H9 (cell line): ENCODE data around the gene CSTPP1. TPM values are rescaled to one million over a fixed set of nuclear protein-coding genes. Genes with fewer than 3 reads are reported as not detected.

Source experiments
- DNase-seq: peaks from one replicate; pipeline ENCODE4 v3.0.0-alpha.2; 2017
- H2AFZ ChIP-seq: one replicate; pipeline ENCODE4 v1.6.1; 2013; ENCODE audit warnings: mild to moderate bottlenecking, low read length, control low read depth, moderate library complexity
- H2AK5ac ChIP-seq: 2 replicates; pipeline ENCODE4 v1.6.1; 2013; ENCODE audit warnings: low read length, control low read depth, mixed read lengths; ENCODE audit not compliant: insufficient read length
- H2BK120ac ChIP-seq: one replicate; pipeline ENCODE4 v1.6.1; 2013; ENCODE audit warnings: low read depth, mild to moderate bottlenecking, low read length, control low read depth, inconsistent platforms; ENCODE audit not compliant: poor library complexity, severe bottlenecking
- H2BK12ac ChIP-seq: 2 replicates; pipeline ENCODE4 v1.6.1; 2013; ENCODE audit warnings: low read length, control low read depth, mixed read lengths, low read depth; ENCODE audit not compliant: insufficient read length
- H2BK15ac ChIP-seq: 2 replicates; pipeline ENCODE4 v1.6.1; 2013; ENCODE audit warnings: low read depth, low read length, control low read depth
- H2BK20ac ChIP-seq: one replicate; pipeline ENCODE4 v1.6.1; 2013; ENCODE audit warnings: low read depth, mild to moderate bottlenecking, low read length, control low read depth, inconsistent platforms; ENCODE audit not compliant: poor library complexity, severe bottlenecking
- H2BK5ac ChIP-seq: 2 replicates; pipeline ENCODE4 v1.6.1; 2013; ENCODE audit warnings: low read length, control low read depth, mixed read lengths; ENCODE audit not compliant: insufficient read length
- H3K14ac ChIP-seq: 2 replicates; pipeline ENCODE4 v1.6.1; 2013; ENCODE audit warnings: low read length, control low read depth; ENCODE audit not compliant: insufficient read depth
- H3K18ac ChIP-seq: 2 replicates; pipeline ENCODE4 v1.6.1; 2013; ENCODE audit warnings: low read depth, mild to moderate bottlenecking, mixed read lengths, low read length, control low read depth; ENCODE audit not compliant: insufficient read length
- H3K23ac ChIP-seq: 2 replicates; pipeline ENCODE4 v1.6.1; 2013; ENCODE audit warnings: low read length, control low read depth, mixed read lengths, low read depth; ENCODE audit not compliant: insufficient read length
- H3K23me2 ChIP-seq: 2 replicates; pipeline ENCODE4 v1.6.1; 2013; ENCODE audit warnings: low read depth, mild to moderate bottlenecking, mixed read lengths, low read length, control low read depth; ENCODE audit not compliant: insufficient read length, poor library complexity, severe bottlenecking
- H3K27ac ChIP-seq: 2 replicates; pipeline ENCODE4 v1.5.1; 2013; ENCODE audit warnings: low read length, control low read depth, mixed read lengths, low read depth; ENCODE audit not compliant: insufficient read length
- H3K27me3 ChIP-seq: 2 replicates; pipeline ENCODE4 v1.6.1; 2013; ENCODE audit warnings: low read length, control low read depth, inconsistent platforms; ENCODE audit not compliant: insufficient read depth
- H3K4ac ChIP-seq: 2 replicates; pipeline ENCODE4 v1.6.1; 2013; ENCODE audit warnings: low read depth, mild to moderate bottlenecking, control low read depth, inconsistent platforms, low read length, moderate library complexity
- H3K4me1 ChIP-seq: 2 replicates; pipeline ENCODE4 v1.6.1; 2013; ENCODE audit warnings: low read length, control low read depth, inconsistent platforms; ENCODE audit not compliant: insufficient read depth
- H3K4me2 ChIP-seq: 2 replicates; pipeline ENCODE4 v1.6.1; 2013; ENCODE audit warnings: low read length, control low read depth, mixed read lengths; ENCODE audit not compliant: insufficient read length, insufficient read depth
- H3K56ac ChIP-seq: 2 replicates; pipeline ENCODE4 v1.6.1; 2013; ENCODE audit warnings: low read depth, mild to moderate bottlenecking, mixed read lengths, low read length, control low read depth; ENCODE audit not compliant: insufficient read length
- H3K79me1 ChIP-seq: 2 replicates; pipeline ENCODE4 v1.6.1; 2013; ENCODE audit warnings: low read depth, mild to moderate bottlenecking, moderate library complexity, low read length, control low read depth, inconsistent platforms; ENCODE audit not compliant: insufficient read depth, poor library complexity, severe bottlenecking
- H3K79me2 ChIP-seq: 2 replicates; pipeline ENCODE4 v1.6.1; 2013; ENCODE audit warnings: low read length, control low read depth, inconsistent platforms; ENCODE audit not compliant: insufficient read depth
- H3K9ac ChIP-seq: 2 replicates; pipeline ENCODE4 v1.6.1; 2013; ENCODE audit warnings: low read length, control low read depth, mixed read lengths; ENCODE audit not compliant: insufficient read length; ENCODE audit errors: extremely low read depth
- H3K9me3 ChIP-seq: one replicate; pipeline ENCODE4 v1.6.1; 2013; ENCODE audit warnings: low read depth, low read length, inconsistent platforms; ENCODE audit not compliant: control insufficient read depth
- H3T11ph ChIP-seq: one replicate; pipeline ENCODE4 v1.6.1; 2013; ENCODE audit warnings: mild to moderate bottlenecking, low read length, control low read depth, inconsistent platforms
- H4K20me1 ChIP-seq: one replicate; pipeline ENCODE4 v1.6.1; 2013; ENCODE audit not compliant: control insufficient read depth, insufficient read length, insufficient read depth
- H4K5ac ChIP-seq: 2 replicates; pipeline ENCODE4 v1.6.1; 2013; ENCODE audit warnings: low read depth, mild to moderate bottlenecking, mixed read lengths, low read length, control low read depth; ENCODE audit not compliant: insufficient read length
- H4K8ac ChIP-seq: replicated peaks from 2 replicates; pipeline ENCODE4 v1.6.1; 2013; ENCODE audit warnings: low read length, control low read depth, mixed read lengths, low read depth; ENCODE audit not compliant: insufficient read length
- H4K91ac ChIP-seq: 2 replicates; pipeline ENCODE4 v1.6.1; 2013; ENCODE audit warnings: low read depth, mild to moderate bottlenecking, moderate library complexity, mixed read lengths, low read length, control low read depth; ENCODE audit not compliant: insufficient read length
- H3K27ac Mint-ChIP-seq, 3 experiments: 2 replicates in 2 of 3; 3 replicates in 1 of 3; pipeline ENCODE4 v1.8.0; 2020 to 2021; ENCODE audit warnings: mixed read lengths in 3 of 3, mild to moderate bottlenecking in 1 of 3, moderate library complexity in 1 of 3
- H3K27me3 Mint-ChIP-seq: 2 replicates; pipeline ENCODE4 v1.8.0; 2021; ENCODE audit warnings: low read depth, mild to moderate bottlenecking, moderate library complexity, mixed read lengths
- H3K36me3 Mint-ChIP-seq, 3 experiments: 2 replicates in 2 of 3; 3 replicates in 1 of 3; pipeline ENCODE4 v1.8.0; 2020 to 2021; ENCODE audit warnings: low read depth in 3 of 3, mixed read lengths in 3 of 3; ENCODE audit not compliant: insufficient read depth in 1 of 3
- H3K4me1 Mint-ChIP-seq, 2 experiments: 2 replicates each; pipeline ENCODE4 v1.8.0; 2020; ENCODE audit warnings: mixed read lengths in 2 of 2
- H3K4me3 Mint-ChIP-seq, 2 experiments: 2 replicates in 1 of 2; 3 replicates in 1 of 2; pipeline ENCODE4 v1.8.0; 2020 to 2021; ENCODE audit warnings: mild to moderate bottlenecking in 2 of 2, mixed read lengths in 2 of 2, moderate library complexity in 1 of 2
- H3K9me3 Mint-ChIP-seq, 2 experiments: 2 replicates in 1 of 2; 3 replicates in 1 of 2; pipeline ENCODE4 v1.8.0; 2020; ENCODE audit warnings: mild to moderate bottlenecking in 2 of 2, mixed read lengths in 2 of 2, moderate library complexity in 1 of 2
- CTCF ChIP-seq: fragments of 200-600 bp; sonication (generic); conservative IDR thresholded peaks from 3 replicates; pipeline ENCODE4 v1.8.0; 2021; ENCODE audit warnings: antibody characterized with exemption, mild to moderate bottlenecking
- WGBS: extraction: QIAGEN DNeasy Blood & Tissue Kit; methylation state at CpG from one replicate; pipeline ENCODE4 v1.1.7; 2013; ENCODE audit warnings: missing lambda C conversion rate, low lambda C conversion rate, mixed read lengths; ENCODE audit not compliant: insufficient read length; ENCODE audit errors: extremely low coverage; 5-methylcytosine and 5-hydroxymethylcytosine counted together
- total RNA-seq: library from RNA; stranded (reverse); gene quantifications from 2 replicates; pipeline ENCODE4 v1.2.1, GENCODE V29; 2021

Gene CSTPP1
- total RNA-seq, 1 experiment from 2014 or later = 21.2 TPM

- Histone ChIP-seq H2BK5ac (no peak overlapping the region), H4K5ac (no peak overlapping the region), H3K4me2 (no peak overlapping the region), H3K4me1 (no peaks in the 10 kb centered on the region), H3K79me1 (no peaks in the 10 kb centered on the region), H3K23me2 (peaks cover 4% of the 10 kb centered on the region), H4K91ac (no peak overlapping the region), H3K14ac (no peak overlapping the region), H3K79me2 (0 out of 2 replicates have a peak, but pooled peaks cover 2% of the 10 kb centered on the region), H3K4ac (no peak overlapping the region), H2BK15ac (no peak overlapping the region), H3K9me3 (no peaks in the 10 kb centered on the region), H4K8ac (no peak overlapping the region), H4K20me1 (no peaks in the 10 kb centered on the region), H2AFZ (no peak overlapping the region), H3K27me3 (no peaks in the 10 kb centered on the region), H2BK20ac (no peak overlapping the region), H2BK12ac (no peak overlapping the region), H3K9ac (no peak overlapping the region), H3K23ac (no peak overlapping the region), H3K27ac (no peak overlapping the region), H2BK120ac (no peak overlapping the region), H3K56ac (no peak overlapping the region), H3K18ac (no peak overlapping the region), H3T11ph (no peak overlapping the region), H2AK5ac (no peak overlapping the region)
- no peak for DNase-seq
- TF ChIP-seq CTCF = no peak
- no peak overlapping the region for H3K4me3 Mint-ChIP-seq
- WGBS = no CpG with 5 or more reads among the region's 3 CpGs
- H3K27ac Mint-ChIP-seq = peak overlapping the region in 2 of 3 experiments; percentile 28 to 89; a peak in 1 of 7 replicates
- H3K9me3 Mint-ChIP-seq = no peaks in the 10 kb centered on the region
- peaks cover 17 to 23% of the 10 kb centered on the region in 2 experiments for H3K4me1 Mint-ChIP-seq
- no peaks in the 10 kb centered on the region for H3K27me3 Mint-ChIP-seq
- no peaks in the 10 kb centered on the region for H3K36me3 Mint-ChIP-seq
Observed at GRCh38 chr11:46947399-46948077, 11.0 kb downstream of the CSTPP1 start.
